HuH-7 (cell line): ENCODE results near the gene FBLIM1.

ENCODE experiments used
- DNase-seq: peaks from one replicate; pipeline ENCODE4 v3.0.0; 2011; ENCODE audit warnings: low spot score

Gene FBLIM1

DNA sequence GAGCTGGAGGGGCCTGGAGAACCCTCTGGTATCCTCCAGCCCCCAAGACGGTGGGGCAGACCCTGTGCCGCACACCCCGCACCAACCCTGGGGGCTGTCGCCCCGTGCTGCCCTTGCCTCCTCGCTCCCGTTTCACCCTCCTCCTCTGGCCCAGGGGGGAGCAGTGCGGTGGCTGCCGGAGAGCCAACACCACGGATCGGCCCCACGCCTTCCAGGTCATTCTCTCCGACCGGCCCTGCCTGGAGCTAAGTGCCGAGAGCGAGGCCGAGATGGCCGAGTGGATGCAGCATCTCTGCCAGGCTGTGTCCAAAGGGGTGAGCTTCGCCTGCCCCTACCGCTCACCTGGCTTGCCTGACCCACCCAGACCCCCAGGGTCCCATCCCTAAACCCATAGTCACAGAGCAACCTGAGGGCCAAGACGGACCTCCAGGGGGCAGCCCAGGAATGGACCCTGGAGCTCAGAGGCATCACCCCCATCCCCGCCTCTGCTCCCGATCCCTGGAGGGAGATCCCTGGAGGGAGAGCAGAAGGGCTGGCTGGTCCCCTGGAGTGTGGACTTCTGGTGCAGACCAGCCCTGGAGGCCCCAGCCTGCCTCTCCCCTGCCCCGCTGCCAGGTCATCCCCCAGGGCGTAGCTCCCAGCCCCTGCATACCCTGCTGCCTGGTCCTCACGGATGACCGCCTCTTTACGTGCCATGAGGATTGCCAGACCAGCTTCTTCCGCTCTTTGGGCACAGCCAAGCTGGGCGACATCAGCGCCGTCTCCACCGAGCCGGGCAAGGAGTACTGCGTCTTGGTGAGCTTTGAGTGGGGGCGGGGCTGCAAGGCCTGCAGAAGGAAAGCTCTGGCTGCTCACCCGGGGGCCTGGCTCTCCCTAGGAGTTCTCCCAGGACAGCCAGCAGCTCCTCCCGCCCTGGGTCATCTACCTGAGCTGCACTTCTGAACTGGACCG is 26.6 kb upstream of the FBLIM1 start:
- DNase-seq, result no peak

- no peak for DNase-seq
Observed at GRCh38 chr1:15732686-15733081, 25.9 kb upstream of the FBLIM1 start.

DNA sequence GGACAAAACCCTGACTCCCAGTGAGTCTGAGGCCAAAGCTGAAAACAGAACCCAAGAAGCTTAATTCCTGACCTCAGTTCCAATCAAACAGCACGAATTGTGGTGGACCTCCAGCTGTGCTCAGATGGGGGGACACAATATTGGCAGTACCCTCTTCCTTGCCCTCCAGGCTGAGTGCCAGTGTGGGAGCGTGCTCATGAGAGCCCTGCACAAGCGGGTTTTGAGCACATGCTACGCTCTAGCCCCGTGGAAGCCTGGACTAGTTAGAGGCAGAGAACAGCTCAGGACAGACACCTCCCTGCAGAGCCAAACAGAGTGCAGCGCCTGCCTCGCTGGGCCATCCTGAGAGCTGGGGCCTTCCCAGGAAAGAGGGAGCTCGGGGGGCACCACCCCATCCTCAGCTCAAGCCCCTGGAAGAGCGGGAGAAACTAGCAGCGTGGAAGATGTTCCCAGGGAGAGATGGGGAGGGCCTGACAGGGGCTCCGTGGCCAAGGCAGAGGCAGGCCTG is 25.3 kb upstream of the FBLIM1 start:
- DNase-seq, result no peak

GRCh38 chr1:15733726-15734226 is 24.8 kb upstream of the FBLIM1 start:
- DNase-seq, result no peak

DNA sequence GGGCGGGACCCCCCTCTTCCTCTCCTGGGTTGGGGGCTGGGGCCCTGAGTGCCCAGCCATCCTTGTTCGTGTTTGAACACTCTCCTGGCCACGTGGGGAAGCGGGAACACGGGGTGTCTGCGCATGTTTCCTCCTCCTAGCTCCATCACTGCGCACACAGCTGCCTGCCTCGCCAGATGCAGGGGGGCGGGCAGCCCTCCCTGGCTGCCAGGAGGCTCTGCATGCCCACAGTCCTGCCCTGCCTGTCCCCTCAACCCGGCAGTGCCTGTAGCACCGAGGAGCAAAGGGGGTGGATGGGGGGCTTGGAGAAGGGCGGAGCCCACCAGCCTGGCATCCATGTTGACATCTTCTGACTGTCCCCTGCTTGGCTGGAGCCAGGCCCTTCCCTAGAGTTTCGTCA is 24.3 kb upstream of the FBLIM1 start:
- DNase-seq, result no peak

DNA sequence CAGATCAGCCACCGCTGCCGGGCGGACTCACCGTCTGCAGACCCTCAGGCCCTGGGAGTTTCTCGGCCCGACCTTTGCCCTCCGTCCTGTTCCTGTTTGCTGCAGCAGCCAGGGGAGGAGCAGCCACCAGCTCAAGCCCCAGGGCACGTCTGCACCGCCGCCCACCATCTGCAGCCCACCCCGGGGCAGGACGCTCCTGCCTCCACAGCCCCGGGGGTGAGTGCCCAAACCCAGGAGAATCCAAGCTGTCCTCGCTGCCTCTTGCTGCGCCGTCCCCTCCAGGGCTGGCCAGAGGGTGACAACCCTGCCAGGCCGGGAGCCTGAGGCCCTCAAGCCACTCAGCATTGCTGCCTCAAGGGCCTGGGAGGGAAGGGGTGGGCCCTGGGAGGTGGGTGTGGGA is 23.7 kb upstream of the FBLIM1 start:
- DNase-seq, result no peak

DNA sequence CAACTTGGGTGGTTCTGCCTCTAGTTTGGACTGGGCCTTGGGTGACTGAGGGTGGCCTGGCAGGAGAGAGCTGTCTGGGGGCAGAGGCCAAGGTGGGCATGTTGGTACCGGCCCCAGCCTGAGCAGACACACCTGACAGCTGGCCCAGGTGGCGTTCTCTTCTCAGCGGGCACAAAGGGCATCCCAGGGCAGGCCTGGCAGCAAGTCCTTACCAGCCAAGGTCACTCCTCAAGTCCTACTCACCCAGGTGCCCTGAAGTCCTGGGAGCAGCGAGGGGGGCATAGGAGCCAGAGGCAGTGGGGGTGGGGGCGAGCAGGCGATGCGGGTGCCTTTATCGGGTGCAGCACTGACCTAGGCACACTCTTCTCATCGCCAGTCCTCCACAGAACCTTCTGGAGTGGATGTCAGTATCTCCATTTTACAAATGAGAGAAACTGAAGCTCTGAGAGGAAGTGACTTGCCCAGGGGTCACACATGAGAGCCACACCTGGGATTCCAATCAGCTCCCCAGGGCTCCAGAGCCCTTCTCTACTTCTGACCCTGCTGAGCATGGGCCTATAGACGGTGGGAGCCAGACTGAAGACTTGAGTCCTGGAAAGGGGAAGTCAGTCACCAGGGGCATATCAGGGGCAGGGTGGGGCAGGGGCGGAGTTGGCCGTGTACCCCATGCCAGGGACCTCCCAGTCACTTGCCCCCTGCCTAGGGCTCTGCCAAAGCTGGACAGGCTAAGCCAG is 23.1 kb upstream of the FBLIM1 start:
- no peak for DNase-seq

DNA sequence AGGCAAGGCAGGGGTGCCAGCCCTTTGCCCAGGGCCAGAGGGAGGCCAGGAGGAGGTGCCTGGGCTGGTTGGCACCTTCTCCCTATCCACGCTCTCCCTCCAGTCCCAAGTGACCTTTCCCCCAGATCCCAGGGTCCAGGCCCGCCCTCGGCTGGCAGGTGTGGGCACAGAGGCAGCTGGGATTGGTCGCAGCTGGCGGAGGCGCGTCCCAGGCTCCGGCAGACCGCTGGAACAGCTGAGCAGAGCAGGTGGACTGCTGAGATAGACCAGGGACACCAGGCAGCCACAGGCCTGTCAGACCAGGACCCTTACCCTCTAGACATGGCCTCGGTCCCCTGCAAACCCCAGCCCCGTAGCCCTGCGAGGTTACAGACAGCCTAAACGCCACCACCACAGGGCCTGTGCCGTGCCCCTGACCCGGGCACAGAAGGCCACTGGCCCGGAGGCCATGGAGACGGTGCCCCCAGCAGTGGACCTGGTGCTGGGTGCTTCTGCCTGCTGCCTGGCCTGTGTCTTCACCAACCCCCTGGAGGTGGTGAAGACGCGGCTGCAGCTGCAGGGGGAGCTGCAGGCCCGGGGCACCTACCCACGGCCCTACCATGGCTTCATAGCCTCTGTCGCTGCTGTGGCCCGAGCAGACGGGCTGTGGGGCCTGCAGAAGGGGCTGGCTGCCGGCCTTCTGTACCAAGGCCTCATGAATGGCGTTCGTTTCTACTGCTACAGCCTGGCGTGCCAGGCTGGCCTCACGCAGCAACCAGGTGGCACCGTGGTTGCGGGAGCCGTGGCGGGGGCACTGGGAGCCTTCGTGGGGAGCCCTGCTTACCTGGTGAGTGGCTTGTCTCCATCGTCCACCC is 22.3 kb upstream of the FBLIM1 start, which contains the start of gene SLC25A34:
SLC25A34 (plus strand) TSS at position 221 of the 854 bp plus-strand sequence; CDS start at position 449, 228 bp downstream.
- DNase-seq, result no peak

DNA sequence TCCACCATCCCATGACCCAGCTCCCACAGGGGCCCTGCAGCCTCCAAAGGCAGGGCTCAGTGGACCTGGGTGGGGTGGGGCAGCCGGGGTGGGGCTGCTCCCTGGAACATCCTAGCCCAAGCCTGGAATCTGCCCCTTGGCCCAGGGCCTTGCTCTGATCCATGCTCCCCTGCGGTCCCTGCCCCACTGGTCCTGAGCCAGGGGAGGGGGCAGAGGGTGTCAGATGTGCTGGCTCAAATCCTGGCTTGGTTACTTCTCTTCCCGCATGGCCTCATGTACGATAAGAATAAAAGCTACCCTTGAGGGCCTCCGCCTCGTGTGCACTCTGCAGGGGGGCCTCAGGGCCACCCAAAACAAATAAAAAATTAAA is 21.7 kb upstream of the FBLIM1 start:
- DNase-seq, result no peak

DNA sequence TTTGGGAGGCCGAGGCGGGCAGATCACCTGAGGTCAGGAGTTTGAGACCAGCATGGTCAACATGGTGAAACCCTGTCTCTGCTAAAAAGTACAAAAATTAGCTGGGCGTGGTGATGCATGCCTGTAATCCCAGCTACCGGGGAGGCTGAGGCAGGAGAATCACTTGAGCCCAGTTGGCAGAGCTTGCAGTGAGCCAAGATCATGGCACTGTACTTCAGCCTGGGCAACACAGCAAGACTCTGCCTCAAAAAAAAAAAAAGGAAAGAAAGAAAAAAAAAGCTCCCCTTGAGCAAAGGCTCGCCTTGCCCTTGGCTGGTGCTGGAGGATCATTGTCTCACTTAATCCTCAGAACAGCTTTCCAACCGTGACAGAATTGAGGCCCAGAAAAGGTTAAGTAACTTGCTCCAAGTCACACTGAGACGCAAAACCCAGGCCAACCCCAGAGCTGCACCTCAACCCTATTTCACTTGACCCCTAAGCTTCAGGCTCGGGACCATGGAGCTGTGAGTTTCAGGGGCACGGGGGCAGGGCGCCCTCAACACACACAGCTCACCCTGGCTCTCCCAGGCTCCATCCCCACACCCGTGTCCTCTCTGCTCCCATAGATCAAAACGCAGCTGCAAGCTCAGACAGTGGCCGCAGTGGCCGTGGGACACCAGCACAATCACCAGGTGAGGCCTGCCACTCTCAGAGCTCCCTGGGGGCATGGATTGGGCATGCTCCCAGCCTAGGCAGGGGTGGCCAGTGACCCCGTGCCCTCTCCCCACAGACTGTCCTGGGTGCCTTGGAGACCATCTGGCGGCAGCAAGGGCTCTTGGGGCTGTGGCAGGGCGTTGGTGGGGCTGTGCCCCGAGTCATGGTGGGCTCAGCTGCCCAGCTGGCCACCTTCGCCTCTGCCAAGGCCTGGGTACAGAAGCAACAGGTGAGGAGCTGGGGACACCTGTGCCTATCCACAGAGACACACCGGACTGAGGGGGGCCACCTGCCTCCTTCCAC is 21.0 kb upstream of the FBLIM1 start:
- DNase-seq, result no peak

- no peak for DNase-seq
Observed at GRCh38 chr1:15738416-15739113, 20.0 kb upstream of the FBLIM1 start.

- DNase-seq, result no peak
Observed at GRCh38 chr1:15739259-15739658, 19.3 kb upstream of the FBLIM1 start.

DNA sequence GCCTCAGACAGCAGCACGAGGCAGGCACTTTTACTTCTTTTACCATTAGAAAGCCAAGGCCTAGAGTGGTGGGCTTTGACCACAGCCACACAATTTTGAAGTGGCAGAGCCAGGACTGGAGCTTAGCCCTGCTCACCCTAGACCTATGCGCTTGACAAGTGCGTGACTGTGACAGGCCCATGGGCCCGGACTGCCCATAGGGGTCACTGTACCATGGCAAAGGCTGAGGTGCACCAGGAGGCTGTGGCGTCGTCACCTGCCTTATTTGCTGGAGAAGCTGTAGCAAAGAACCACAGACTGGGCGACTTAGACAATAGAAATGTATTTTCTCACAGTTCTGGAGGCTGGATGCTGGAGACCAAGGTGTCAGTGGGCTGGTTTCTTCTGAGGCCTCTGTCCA is 18.9 kb upstream of the FBLIM1 start:
- no peak for DNase-seq

DNA sequence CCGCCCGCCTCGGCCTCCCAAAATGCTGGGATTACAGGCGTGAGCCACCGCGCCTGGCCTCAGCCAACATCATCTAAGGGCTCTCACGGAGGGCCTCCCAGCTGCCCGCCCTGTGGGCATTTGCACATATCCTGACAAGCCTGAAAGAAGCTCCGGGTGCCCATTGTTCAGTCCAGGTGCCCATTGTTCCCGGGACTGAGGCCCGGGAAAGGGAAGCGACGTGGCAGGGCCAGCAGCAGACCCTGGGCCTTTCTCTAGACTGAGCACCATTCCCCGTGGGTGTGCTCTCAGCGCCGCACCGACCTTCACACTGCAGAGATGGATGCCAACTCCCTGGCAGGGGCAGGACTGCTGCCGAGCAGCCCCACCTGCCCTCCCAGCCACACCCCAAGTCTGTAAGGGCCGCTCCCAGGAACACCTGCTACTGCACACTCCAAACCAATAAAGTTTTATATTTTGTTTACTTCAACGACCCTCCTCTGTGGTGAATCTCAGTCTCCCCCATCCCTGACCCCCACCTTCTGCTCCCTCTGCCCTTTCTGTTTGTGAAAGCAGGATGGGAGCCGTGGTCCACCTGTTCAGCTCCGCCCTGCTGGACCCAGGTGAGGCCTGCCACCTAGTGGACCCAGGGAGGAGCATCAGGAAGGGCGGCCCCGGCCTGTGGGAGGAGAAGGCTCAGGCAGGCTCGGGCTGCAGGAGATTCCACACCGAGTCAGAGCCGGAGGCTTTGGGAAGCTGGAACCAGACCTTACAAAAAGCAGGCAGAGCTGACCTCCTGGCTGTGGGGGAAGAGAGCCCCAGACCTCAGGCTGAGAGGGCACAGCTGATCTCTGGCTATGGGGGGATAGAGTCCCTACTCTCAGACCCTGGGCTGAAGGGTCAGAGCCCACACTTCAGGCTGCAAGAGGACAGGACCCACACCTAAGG is 17.4 kb upstream of the FBLIM1 start:
- peak; percentile 96 for DNase-seq

- DNase-seq, result peak; percentile 85
Observed at GRCh38 chr1:15742339-15742801, 16.2 kb upstream of the FBLIM1 start, which contains the start of gene TMEM82. Gene TMEM82 (plus strand): TSS chr1:15742499. CDS start chr1:15742560, 61 bp downstream.

DNA sequence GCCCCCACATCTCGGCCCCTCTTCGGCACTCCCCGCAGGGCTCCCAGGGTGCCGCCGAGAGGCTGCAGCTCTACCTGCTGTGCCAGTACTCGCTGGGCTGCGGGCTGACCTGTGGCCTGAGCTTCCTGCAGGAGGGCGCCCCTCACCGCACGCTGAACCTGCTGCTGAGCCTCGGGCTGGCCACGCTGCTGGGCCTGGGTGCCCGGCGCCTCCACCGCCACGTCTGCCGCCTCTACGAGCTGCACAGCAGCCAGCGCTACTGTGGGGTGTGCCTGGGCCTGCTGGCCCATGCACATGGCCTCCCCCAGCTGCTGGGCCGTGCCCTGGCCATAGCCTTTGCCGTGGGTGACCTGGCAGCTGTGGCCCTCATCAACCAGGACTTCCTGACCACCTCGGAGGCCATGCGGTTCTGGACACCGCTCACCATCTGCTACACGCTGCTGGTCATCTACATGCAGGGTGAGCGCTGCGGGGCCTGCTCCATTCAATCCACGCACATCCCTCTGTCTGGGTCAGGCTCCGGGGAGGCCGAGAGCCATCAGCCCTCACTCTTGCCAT is 14.4 kb upstream of the FBLIM1 start:
- DNase-seq, result no peak

DNA sequence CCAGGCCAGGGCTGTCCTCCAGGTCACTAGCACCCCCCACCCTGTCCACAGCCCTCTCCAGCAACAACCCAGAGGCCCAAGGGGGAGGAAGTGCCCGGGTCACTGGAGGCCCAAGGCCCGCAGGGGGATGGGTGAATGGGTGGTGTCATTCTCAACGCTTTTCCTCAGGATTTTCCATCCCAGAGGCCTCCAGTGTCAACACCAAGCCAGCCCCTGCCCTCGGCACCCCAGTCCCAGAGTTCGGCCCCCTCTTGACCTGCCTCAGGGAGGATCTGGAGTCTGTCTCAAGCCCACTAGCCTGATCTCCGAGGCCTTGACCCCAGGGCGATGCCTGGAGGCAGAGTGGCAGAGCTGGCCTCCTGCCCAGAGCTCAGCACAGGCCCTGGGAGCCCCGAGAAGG is 11.2 kb upstream of the FBLIM1 start:
- no peak for DNase-seq

DNA sequence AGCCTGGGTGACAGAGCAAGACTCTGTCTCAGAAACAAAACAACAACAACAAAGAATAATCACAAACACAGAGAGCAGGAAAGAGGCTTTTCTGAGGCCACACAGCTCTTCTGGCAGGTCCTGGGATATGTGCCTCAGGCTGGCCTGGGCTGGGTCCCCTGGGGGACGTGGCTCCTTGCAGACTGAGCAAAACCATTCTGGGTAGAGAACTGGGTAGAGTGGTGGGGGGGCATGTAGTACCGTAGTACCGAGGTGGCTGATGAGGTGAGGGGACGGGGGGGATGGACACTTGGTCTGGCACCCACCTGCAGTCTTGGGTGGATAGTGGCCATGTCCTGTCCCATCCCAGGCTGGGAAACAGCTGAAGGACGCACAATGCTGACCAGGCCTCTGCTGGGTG is 10.3 kb upstream of the FBLIM1 start:
- no peak for DNase-seq
